Measurements from ENCODE around the gene GALNT18. TPM values are rescaled to one million over a fixed set of nuclear protein-coding genes. Genes with fewer than 3 reads are reported as not detected.

Gene GALNT18
- total RNA-seq, 1 experiment from 2014 or later = 6.6 TPM

DNA sequence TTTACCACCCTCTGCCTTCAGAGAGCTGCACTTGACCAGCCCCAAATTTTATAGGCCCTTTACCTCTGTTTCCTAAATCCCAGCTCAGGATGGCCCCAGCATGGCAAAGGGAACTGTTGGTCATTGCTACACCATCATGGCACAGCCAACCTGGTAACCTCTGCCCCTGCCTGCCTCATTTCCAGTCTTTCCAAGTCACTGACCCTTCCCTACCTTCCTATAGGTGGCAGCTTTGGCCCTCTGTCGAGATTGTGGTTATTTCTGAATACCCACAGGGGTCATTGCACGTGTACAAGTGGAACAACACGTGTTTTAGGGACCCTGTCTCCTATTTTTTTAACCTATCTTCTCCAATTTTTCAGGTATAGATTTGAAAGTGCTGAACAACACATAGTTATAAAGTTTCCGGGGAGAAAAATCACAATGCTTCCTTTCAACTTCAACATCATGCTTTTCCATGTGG lies 2.8 kb downstream of the GALNT18 start:
- DNase-seq (ENCODE audit: low read depth in 1 of 2, low spot score in 2 of 2) = no peak
- H3K36me3 ChIP-seq = no peaks in the 10 kb centered on the region
- H3K4me1 ChIP-seq (replicated peaks) = peaks cover 17% of the 10 kb centered on the region
- H3K27ac ChIP-seq = no peak overlapping the region
- no peak overlapping the region for H3K4me3 ChIP-seq
- no peaks in the 10 kb centered on the region for H3K9me3 ChIP-seq (replicated peaks)
- peaks cover 28% of the 10 kb centered on the region for H3K27me3 ChIP-seq (replicated peaks)

DNA sequence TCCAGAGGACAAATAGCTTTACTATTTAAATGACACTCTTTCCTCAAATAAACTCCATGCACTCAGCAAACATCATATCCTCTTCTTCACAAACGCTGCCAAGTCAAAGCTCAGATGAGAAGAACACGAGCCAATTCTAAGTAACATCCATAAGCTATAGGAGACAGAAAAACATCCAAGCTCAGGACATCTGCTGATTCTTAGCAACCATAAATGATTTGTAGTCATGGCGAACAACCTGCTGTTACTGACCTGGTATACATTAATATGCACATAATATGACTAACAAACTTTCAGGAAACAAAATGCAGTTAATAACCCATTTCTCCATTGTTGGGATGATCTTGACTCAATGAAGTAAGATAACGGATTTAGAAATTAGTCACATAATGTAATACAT lies 6.7 kb downstream of the GALNT18 start:
- Histone ChIP-seq H3K36me3 (no peaks in the 10 kb centered on the region), H3K4me3 (no peak overlapping the region), H3K9me3 (replicated peaks) (no peaks in the 10 kb centered on the region), H3K27ac (no peak overlapping the region), H3K27me3 (replicated peaks) (peaks cover 14% of the 10 kb centered on the region), H3K4me1 (replicated peaks) (no peaks in the 10 kb centered on the region)
- no peak for DNase-seq (ENCODE audit: low read depth in 1 of 2, low spot score in 2 of 2)

DNA sequence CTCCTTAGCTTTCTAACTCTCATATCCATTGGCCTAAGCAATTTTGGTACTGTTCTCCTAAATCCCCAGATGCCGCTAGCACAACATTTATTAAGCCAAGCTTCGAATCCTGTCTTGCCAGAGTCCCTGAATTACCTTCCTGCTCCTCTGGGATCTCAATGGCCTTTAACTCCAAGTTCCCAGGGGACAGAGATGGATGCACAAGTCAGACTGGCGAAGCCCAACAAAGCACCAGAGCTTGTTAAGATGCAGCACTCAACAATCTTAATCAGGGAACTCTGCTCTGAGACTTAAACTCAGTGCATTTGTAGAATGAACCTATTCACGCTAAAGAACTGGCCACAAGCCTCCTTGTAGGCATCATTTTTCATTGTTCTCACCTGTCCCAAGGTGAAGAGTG lies 9.4 kb downstream of the GALNT18 start:
- Histone ChIP-seq H3K9me3 (replicated peaks) (no peaks in the 10 kb centered on the region), H3K4me1 (replicated peaks) (peaks cover 11% of the 10 kb centered on the region), H3K36me3 (no peaks in the 10 kb centered on the region), H3K27ac (no peak overlapping the region), H3K4me3 (no peak overlapping the region), H3K27me3 (replicated peaks) (peaks cover 6% of the 10 kb centered on the region; the same call in 1 of the 2 replicates)
- DNase-seq (ENCODE audit: low read depth in 1 of 2, low spot score in 2 of 2) = peak in 1 of 2 experiments; percentile 7

DNA sequence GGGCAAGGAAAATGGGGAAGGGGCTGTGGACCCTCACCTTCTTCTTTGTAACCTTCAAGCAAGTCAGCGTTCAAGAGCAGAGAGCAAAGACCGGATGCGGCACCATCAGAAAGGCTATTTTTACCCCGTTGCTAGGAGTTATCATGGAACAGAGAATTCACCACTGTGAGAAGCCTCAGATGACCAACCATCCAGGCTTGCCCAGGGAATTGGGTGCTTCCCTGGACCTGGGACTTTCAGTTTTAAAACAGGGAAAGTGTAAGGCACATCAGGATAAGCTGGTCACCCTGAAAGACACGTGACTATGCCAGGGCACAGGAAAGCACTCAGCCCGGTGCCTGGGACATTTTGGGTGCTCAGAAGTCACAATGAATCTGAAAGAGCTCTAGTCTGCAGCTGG lies 10.4 kb downstream of the GALNT18 start:
- H3K27ac ChIP-seq = no peak overlapping the region
- peaks cover 3% of the 10 kb centered on the region for H3K27me3 ChIP-seq (replicated peaks)
- no peaks in the 10 kb centered on the region for H3K9me3 ChIP-seq (replicated peaks)
- no peak overlapping the region for H3K4me3 ChIP-seq
- peak in 1 of 2 experiments; percentile 5 for DNase-seq (ENCODE audit: low read depth in 1 of 2, low spot score in 2 of 2)
- no peaks in the 10 kb centered on the region for H3K36me3 ChIP-seq
- peaks cover 11% of the 10 kb centered on the region for H3K4me1 ChIP-seq (replicated peaks)

DNA sequence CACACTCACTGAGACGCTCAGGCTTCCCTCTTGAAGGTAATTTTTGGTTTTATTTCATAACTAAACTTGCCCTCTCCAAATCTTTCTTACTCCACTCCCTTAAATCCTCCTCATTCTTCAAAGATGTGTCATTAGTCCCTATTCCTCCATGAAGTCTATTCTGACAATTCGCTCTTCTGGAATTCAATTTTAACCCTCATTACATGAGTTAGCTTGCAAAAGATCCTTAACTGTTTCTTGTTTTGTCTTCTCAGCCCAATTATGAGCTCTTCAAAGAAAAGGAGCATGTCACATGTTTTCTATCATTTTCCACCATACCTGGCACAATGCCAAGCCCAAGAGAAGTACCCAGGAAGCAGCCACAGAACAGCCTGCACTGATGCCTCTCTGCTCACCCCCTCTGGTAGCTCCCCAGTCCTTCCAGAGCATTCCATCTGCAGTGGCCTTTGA lies 13.0 kb downstream of the GALNT18 start:
- Histone ChIP-seq H3K4me1 (replicated peaks) (peaks cover 11% of the 10 kb centered on the region), H3K9me3 (replicated peaks) (no peaks in the 10 kb centered on the region), H3K27ac (no peak overlapping the region), H3K4me3 (no peak overlapping the region), H3K36me3 (no peaks in the 10 kb centered on the region), H3K27me3 (replicated peaks) (no peaks in the 10 kb centered on the region; the same call in none of the 2 replicates)
- peak; percentile 17 to 42 for DNase-seq (ENCODE audit: low read depth in 1 of 2, low spot score in 2 of 2)

DNA sequence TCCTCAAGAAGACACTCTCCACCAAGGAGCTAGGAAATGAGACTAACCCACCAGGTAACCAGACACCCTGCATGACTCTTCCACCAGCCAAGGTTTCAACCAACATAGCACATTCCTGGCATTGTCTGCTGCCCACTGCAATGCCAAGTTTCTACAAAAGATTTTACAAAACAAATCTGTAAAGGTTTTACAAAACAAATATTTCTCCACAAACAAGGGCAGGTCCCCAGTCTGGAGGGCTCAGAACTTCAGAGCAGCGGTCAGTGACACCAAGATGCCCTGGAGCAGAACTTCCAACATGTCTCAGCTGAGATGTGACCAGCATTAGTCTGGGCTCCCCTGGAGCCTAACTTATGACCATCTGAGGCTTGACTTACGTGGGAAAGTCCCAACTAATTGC lies 14.0 kb downstream of the GALNT18 start:
- Histone ChIP-seq H3K27ac (no peak overlapping the region), H3K36me3 (no peaks in the 10 kb centered on the region), H3K4me1 (replicated peaks) (peaks cover 11% of the 10 kb centered on the region), H3K4me3 (no peak overlapping the region), H3K27me3 (replicated peaks) (no peaks in the 10 kb centered on the region; the same call in none of the 2 replicates), H3K9me3 (replicated peaks) (no peaks in the 10 kb centered on the region)
- DNase-seq (ENCODE audit: low read depth in 1 of 2, low spot score in 2 of 2) = peak in 1 of 2 experiments; percentile 28

DNA sequence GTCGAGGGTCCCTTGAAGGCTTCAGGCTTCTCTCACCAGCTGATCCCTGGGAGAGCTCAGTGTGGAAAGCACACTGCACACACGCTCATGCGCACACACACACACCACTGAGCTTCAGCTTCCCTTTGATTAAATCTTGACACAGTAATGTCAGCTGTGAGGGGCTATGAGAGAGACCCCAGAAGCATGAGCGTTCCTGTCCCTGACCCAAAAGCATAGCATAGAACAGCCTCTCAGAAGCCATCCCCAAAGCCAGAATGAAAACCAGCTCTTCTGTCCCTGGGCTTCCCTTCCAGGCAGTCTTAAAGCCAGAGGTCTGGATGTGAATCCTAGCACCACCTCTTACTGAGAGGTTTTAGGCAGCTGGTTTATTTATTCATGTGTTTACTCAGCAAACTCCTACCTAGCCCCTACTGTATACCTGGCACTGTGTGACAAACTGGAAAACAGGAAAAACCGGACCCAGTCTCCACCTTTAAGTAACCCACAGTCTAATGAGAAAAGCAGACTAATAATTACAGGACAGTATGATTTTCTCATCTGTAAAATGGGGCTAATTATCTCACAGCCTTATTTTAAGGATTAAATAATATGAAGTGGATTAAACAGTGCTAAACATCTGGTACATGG lies 15.9 kb downstream of the GALNT18 start:
- DNase-seq (ENCODE audit: low read depth in 1 of 2, low spot score in 2 of 2) = peak in 1 of 2 experiments; percentile 7
- Histone ChIP-seq H3K27ac (no peak overlapping the region), H3K4me1 (replicated peaks) (peaks cover 11% of the 10 kb centered on the region), H3K36me3 (no peaks in the 10 kb centered on the region), H3K27me3 (replicated peaks) (no peaks in the 10 kb centered on the region; the same call in none of the 2 replicates), H3K4me3 (no peak overlapping the region), H3K9me3 (replicated peaks) (no peaks in the 10 kb centered on the region; the same call in 1 of the 2 replicates)

DNA sequence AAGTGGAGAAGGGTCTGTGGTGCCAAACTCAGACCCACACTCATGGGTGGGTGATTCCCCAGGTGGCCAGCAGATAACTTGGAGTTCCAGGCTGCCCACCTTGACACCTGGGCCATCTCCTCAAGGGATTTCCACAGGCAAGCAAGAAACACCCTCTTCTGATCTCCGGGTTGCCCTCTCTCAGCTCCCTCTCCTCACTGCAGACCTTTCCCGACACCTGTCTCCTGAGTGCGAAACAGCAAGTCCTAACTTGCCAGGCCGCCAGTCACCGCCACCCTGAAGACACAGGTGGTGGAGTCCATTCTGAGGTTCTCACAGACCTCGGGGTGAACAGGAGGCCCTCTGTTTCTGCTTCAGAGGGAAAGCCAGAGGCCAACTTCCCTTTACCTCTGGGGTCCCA lies 16.6 kb downstream of the GALNT18 start:
- Histone ChIP-seq H3K9me3 (replicated peaks) (no peaks in the 10 kb centered on the region; the same call in 1 of the 2 replicates), H3K27me3 (replicated peaks) (no peaks in the 10 kb centered on the region; the same call in none of the 2 replicates), H3K4me1 (replicated peaks) (peaks cover 11% of the 10 kb centered on the region), H3K4me3 (no peak overlapping the region), H3K36me3 (no peaks in the 10 kb centered on the region), H3K27ac (no peak overlapping the region)
- DNase-seq (ENCODE audit: low read depth in 1 of 2, low spot score in 2 of 2) = peak in 1 of 2 experiments; percentile 22

DNA sequence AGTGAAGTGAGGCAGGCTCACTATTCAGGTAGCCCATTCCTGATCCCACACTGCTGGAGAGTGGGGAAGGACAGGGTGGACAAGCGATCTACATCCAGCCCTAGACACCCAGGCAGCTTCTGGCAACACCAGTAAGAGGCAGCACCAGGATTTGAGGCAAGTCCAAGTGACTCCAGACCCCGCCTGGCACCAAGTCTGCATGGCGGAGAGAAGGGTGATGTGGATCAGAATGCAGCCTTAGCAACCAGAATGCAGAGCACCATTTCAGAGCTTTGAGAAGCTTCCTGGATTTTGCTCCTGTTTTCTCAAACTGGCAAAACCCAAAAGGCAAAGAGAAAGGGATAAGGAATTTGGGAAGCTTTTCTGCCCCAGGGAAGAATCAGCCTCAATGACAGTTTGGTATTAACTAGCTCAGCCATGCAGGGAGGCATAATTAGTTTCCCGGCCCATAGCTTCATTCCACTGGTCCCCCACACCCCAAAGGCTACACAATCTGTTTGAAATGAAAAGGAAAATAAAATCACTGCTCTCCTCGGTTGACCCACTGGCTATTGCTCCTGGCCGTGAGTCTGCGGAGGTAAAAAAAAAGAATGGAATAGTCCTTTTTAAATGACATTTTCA lies 17.3 kb downstream of the GALNT18 start:
- H3K9me3 ChIP-seq (replicated peaks) = no peaks in the 10 kb centered on the region; the same call in 1 of the 2 replicates

DNA sequence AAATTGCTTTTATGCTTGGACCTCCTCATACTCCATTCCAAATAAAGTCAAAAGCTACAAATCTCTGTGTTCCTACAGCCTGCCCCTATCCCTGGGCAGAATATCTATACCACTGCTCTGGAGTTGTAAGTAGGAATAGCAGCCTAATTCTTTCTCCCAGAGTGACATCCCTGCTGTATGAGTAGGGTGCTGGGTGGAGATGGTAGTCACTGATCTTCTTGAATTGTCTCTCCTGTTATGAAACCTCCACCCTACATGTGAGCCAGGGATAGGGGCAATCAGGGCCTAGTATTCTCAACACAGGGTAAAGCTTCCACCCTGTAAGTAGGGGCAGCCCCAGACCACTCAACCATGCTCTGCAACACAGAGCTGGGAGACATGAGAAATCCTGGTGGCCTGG lies 19.8 kb downstream of the GALNT18 start:
- no peaks in the 10 kb centered on the region; the same call in 1 of the 2 replicates for H3K27me3 ChIP-seq (replicated peaks)
- no peak overlapping the region for H3K4me3 ChIP-seq
- DNase-seq (ENCODE audit: low read depth in 1 of 2, low spot score in 2 of 2) = peak in 1 of 2 experiments; percentile 28
- H3K4me1 ChIP-seq (replicated peaks) = no peaks in the 10 kb centered on the region
- no peaks in the 10 kb centered on the region for H3K36me3 ChIP-seq
- no peak overlapping the region for H3K27ac ChIP-seq
- no peaks in the 10 kb centered on the region; the same call in 1 of the 2 replicates for H3K9me3 ChIP-seq (replicated peaks)

More for the DNA sequence above, 17.3 kb downstream of the GALNT18 start:
- peak in 1 of 2 experiments; percentile 15 for DNase-seq (ENCODE audit: low read depth in 1 of 2, low spot score in 2 of 2)
- Histone ChIP-seq H3K4me1 (replicated peaks) (peaks cover 11% of the 10 kb centered on the region), H3K4me3 (no peak overlapping the region), H3K36me3 (no peaks in the 10 kb centered on the region), H3K27me3 (replicated peaks) (no peaks in the 10 kb centered on the region; the same call in none of the 2 replicates), H3K27ac (no peak overlapping the region)

DNA sequence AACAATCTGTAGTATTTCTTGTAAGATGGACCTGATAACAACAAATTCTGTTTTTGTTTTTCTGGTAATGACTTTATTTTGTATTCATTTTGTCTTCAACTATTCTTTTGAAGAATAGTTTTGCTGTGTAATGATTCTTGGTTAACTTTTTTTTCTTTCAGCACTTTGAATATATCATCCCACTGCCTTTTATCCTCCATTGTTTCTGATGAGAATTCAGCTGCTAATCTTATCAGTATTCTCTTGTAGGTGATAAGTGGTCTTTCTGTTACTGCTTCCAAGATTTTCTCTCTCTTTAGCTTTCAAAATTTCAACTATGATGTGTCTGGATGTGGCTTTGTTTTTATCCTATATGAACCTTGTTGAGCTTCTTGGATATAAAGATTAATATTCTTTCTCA lies 21.5 kb downstream of the GALNT18 start:
- H3K4me1 ChIP-seq (replicated peaks) = no peaks in the 10 kb centered on the region
- no peak overlapping the region for H3K27ac ChIP-seq
- no peaks in the 10 kb centered on the region for H3K36me3 ChIP-seq
- DNase-seq (ENCODE audit: low read depth in 1 of 2, low spot score in 2 of 2) = no peak
- no peak overlapping the region for H3K4me3 ChIP-seq
- no peaks in the 10 kb centered on the region for H3K27me3 ChIP-seq (replicated peaks)
- H3K9me3 ChIP-seq (replicated peaks) = no peaks in the 10 kb centered on the region; the same call in 1 of the 2 replicates

DNA sequence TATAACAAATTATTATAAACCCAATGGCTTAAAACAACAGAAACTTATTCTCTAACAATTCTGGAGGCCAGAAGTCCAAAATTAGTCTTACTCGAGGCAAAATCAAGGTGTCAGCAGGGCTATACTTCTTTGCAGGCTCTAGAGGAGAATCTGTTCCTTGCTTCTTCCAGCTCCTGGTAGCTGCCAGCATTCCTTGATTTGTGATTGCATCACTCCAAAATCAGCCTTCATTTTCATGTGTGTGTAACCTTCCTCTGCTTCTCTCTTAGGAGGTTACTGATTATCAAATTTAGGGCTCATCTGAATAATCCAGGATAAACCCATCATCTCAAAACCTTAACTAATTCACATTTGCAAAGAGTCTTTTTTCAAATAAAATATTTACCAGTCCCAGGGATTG lies 23.6 kb downstream of the GALNT18 start:
- H3K4me1 ChIP-seq (replicated peaks) = no peaks in the 10 kb centered on the region
- no peak overlapping the region for H3K27ac ChIP-seq
- peak in 1 of 2 experiments; percentile 3 for DNase-seq (ENCODE audit: low read depth in 1 of 2, low spot score in 2 of 2)
- no peaks in the 10 kb centered on the region; the same call in 1 of the 2 replicates for H3K9me3 ChIP-seq (replicated peaks)
- H3K4me3 ChIP-seq = no peak overlapping the region
- no peaks in the 10 kb centered on the region for H3K27me3 ChIP-seq (replicated peaks)
- no peaks in the 10 kb centered on the region for H3K36me3 ChIP-seq

DNA sequence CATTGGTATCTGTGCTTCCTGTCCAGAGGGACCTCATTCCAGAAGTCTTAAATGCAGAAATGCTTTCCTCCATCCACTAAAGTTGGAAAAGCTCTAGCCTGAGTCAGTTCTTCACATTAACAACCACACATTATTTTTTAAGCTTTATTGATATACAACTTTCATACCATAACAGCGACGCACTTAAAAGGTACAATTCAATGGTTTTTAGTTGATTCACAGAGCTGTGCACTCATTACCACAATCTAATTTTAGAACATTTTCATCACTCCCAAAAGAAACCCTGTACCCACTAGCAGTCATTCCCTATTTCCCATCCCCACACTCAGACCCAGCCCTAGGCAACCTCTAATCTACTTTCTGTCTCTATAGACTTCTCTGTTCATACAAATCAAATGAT lies 27.6 kb downstream of the GALNT18 start:
- no peak overlapping the region for H3K27ac ChIP-seq
- peaks cover 6% of the 10 kb centered on the region for H3K4me1 ChIP-seq (replicated peaks)
- no peaks in the 10 kb centered on the region for H3K36me3 ChIP-seq
- H3K9me3 ChIP-seq (replicated peaks) = no peaks in the 10 kb centered on the region
- no peaks in the 10 kb centered on the region for H3K27me3 ChIP-seq (replicated peaks)
- peak in 1 of 2 experiments; percentile 4 for DNase-seq (ENCODE audit: low read depth in 1 of 2, low spot score in 2 of 2)
- no peak overlapping the region for H3K4me3 ChIP-seq

DNA sequence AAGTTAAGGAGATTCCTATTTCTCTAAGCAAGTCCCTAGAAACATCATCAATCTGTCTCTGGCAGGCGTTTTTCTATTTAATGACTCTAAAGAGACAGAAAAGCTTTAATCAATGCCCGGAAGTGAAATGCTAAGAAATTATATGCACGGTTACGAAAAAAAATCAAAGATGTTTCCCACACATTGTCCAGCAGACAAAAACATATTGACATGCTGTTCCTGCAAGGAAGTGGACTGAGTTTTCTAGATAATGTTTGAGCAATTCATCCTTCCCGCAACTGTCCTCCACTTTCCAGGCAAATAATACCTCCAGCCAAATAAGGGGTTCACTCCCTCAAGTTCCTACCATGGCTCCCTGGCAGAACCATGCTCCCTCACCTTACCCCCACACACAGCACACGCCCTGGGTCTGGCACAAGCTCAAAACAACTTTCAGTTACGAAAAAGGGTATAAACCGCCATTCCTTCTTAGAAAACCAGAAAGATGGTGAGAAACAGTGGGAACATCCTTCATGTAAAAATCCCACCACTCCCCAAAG lies 29.6 kb downstream of the GALNT18 start:
- Histone ChIP-seq H3K4me1 (replicated peaks) (peaks cover 6% of the 10 kb centered on the region), H3K4me3 (no peak overlapping the region), H3K27me3 (replicated peaks) (no peaks in the 10 kb centered on the region), H3K27ac (no peak overlapping the region), H3K9me3 (replicated peaks) (no peaks in the 10 kb centered on the region), H3K36me3 (no peaks in the 10 kb centered on the region)
- no peak for DNase-seq (ENCODE audit: low read depth in 1 of 2, low spot score in 2 of 2)
